Left ventricle myocardium inferior (tissue), 1 donor: ENCODE data around the gene ADCY4. TPM values are rescaled to one million over a fixed set of nuclear protein-coding genes. Genes with fewer than 3 reads are reported as not detected.

ENCODE experiments used
- DNase-seq: peaks from one replicate; pipeline ENCODE4 v3.0.0-alpha.2; 2020
- H3K27ac ChIP-seq: fragments of 200-600 bp; replicated peaks from 2 replicates; pipeline ENCODE4 v1.8.0; 2021
- H3K27me3 ChIP-seq: fragments of 200-600 bp; 2 replicates; pipeline ENCODE4 v1.8.0; 2021; ENCODE audit warnings: low read depth
- H3K36me3 ChIP-seq: fragments of 200-600 bp; 2 replicates; pipeline ENCODE4 v1.8.0; 2021
- H3K4me1 ChIP-seq: fragments of 200-600 bp; 2 replicates; pipeline ENCODE4 v1.8.0; 2021
- H3K4me3 ChIP-seq: fragments of 200-600 bp; 2 replicates; pipeline ENCODE4 v1.8.0; 2021; ENCODE audit warnings: mild to moderate bottlenecking, moderate library complexity
- H3K9me3 ChIP-seq: fragments of 200-600 bp; replicated peaks from 2 replicates; pipeline ENCODE4 v1.8.0; 2021
- CTCF ChIP-seq: fragments of 200-600 bp; IDR thresholded peaks from 2 replicates; pipeline ENCODE4 v1.8.0; 2021; ENCODE audit warnings: antibody characterized with exemption, mild to moderate bottlenecking, borderline replicate concordance
- intact Hi-C: fragments of 100-400 bp; cut with micrococcal nuclease; formaldehyde crosslinking; loops from one replicate; pipeline ENCODE4 v1.11.0; 2022
- total RNA-seq: library from RNA; stranded (reverse); fragmentation: NEBNext Ultra II Directional; extraction: Animal tissue kit (Norgen Biotek cat#: 25700); gene quantifications from one replicate; pipeline ENCODE4 v1.2.1, GENCODE V29; 2021
- donor health status: DM: no; HTN: yes; CAD: no; lungs with severe emphysema.

Gene ADCY4
- total RNA-seq, 1 donor from 2014 or later, result 26.6 TPM

- peaks cover 35% of the 10 kb centered on the region for H3K4me1 ChIP-seq
Measured at GRCh38 chr14:24271834-24272263, 63.0 kb downstream of the ADCY4 start.

GRCh38 chr14:24271134-24271833 lies 63.6 kb downstream of the ADCY4 start, which contains the start of gene RABGGTA:
Gene RABGGTA, minus strand, starts transcription at chr14:24271597. Its CDS starts 482 bp downstream, at chr14:24271115.
- intact Hi-C loops, result no loop called here
- DNase-seq, result peak; percentile 88
- H3K36me3 ChIP-seq, result peaks cover 38% of the 10 kb centered on the region

More at GRCh38 chr14:24271834-24272263, 63.0 kb downstream of the ADCY4 start:
- H3K27ac ChIP-seq, result peak overlapping the region; percentile 99
- no peaks in the 10 kb centered on the region for H3K27me3 ChIP-seq
- intact Hi-C loops, result no loop called here
- no peak for TF ChIP-seq CTCF
- peak overlapping the region; percentile 90 for H3K4me3 ChIP-seq
- H3K9me3 ChIP-seq, result no peaks in the 10 kb centered on the region
- H3K36me3 ChIP-seq, result peaks cover 32% of the 10 kb centered on the region
- DNase-seq, result no peak

GRCh38 chr14:24270537-24271133 lies 64.2 kb downstream of the ADCY4 start:
- peaks cover 45% of the 10 kb centered on the region for H3K36me3 ChIP-seq
- H3K9me3 ChIP-seq, result no peaks in the 10 kb centered on the region
- H3K27ac ChIP-seq, result peak overlapping the region; percentile 99
- no peaks in the 10 kb centered on the region for H3K27me3 ChIP-seq
- H3K4me1 ChIP-seq, result peaks cover 35% of the 10 kb centered on the region
- H3K4me3 ChIP-seq, result peak overlapping the region; percentile 90
- no peak for DNase-seq
- no peak for TF ChIP-seq CTCF
- intact Hi-C loops, result no loop called here

More at GRCh38 chr14:24271134-24271833, 63.6 kb downstream of the ADCY4 start, which contains the start of gene RABGGTA:
- H3K27me3 ChIP-seq, result no peaks in the 10 kb centered on the region
- H3K4me1 ChIP-seq, result peaks cover 35% of the 10 kb centered on the region
- H3K27ac ChIP-seq, result peak within 1 kb of the TSS; percentile 99
- H3K4me3 ChIP-seq, result peak within 1 kb of the TSS; percentile 90
- TF ChIP-seq CTCF, result peak; percentile 83
- H3K9me3 ChIP-seq, result no peaks in the 10 kb centered on the region

- H3K36me3 ChIP-seq, result peaks cover 48% of the 10 kb centered on the region
- no peaks in the 10 kb centered on the region for H3K9me3 ChIP-seq
- H3K27me3 ChIP-seq, result no peaks in the 10 kb centered on the region
- TF ChIP-seq CTCF, result no peak
- H3K4me3 ChIP-seq, result no peak overlapping the region
- H3K27ac ChIP-seq, result no peak overlapping the region
- no peak for DNase-seq
- intact Hi-C loops, result no loop called here
- peaks cover 35% of the 10 kb centered on the region for H3K4me1 ChIP-seq
Measured at GRCh38 chr14:24269910-24270536, 64.8 kb downstream of the ADCY4 start.

- Histone ChIP-seq H3K27ac (no peak overlapping the region), H3K36me3 (peaks cover 48% of the 10 kb centered on the region), H3K4me3 (no peak overlapping the region), H3K9me3 (no peaks in the 10 kb centered on the region), H3K4me1 (peaks cover 32% of the 10 kb centered on the region), H3K27me3 (no peaks in the 10 kb centered on the region)
- no peak for TF ChIP-seq CTCF
- no peak for DNase-seq
- intact Hi-C loops, result no loop called here
Measured at GRCh38 chr14:24269368-24269767, 65.5 kb downstream of the ADCY4 start.

Other genes starting within 250 kb of the ADCY4 start
- gene PCK2, start 240.8 kb downstream of the ADCY4 start, total RNA-seq, result 3.1 TPM
- 74.7 TPM for gene DCAF11, start 220.3 kb downstream of the ADCY4 start, total RNA-seq
- gene NRL, start 220.1 kb downstream of the ADCY4 start, total RNA-seq, result 1.5 TPM
- gene FITM1, start 204.4 kb downstream of the ADCY4 start, total RNA-seq, result 148 TPM
- gene PSME1, start 198.9 kb downstream of the ADCY4 start, total RNA-seq, result 108 TPM
- gene EMC9, start 193.5 kb downstream of the ADCY4 start, total RNA-seq, result 14.5 TPM
- gene PSME2, start 188.5 kb downstream of the ADCY4 start, total RNA-seq, result 89.7 TPM
- 34.8 TPM for gene RNF31, start 187.6 kb downstream of the ADCY4 start, total RNA-seq
- 24.0 TPM for gene IRF9, start 173.8 kb downstream of the ADCY4 start, total RNA-seq
- gene REC8, start 163.0 kb downstream of the ADCY4 start, total RNA-seq, result 1.6 TPM
- 13.3 TPM for gene IPO4, start 146.3 kb downstream of the ADCY4 start, total RNA-seq
- 22.2 TPM for gene TM9SF1, start 139.6 kb downstream of the ADCY4 start, total RNA-seq
- gene TSSK4, start 129.4 kb downstream of the ADCY4 start, total RNA-seq, result not detected
- gene CHMP4A, start 121.6 kb downstream of the ADCY4 start, total RNA-seq, result 33.1 TPM
- gene MDP1, start 119.0 kb downstream of the ADCY4 start, total RNA-seq, result 16.6 TPM
- gene NEDD8, start 102.7 kb downstream of the ADCY4 start, total RNA-seq, result 214 TPM
- gene GMPR2, start 102.1 kb downstream of the ADCY4 start, total RNA-seq, result 29.7 TPM
- gene TINF2, start 92.4 kb downstream of the ADCY4 start, total RNA-seq, result 30.6 TPM
- gene TGM1, start 71.9 kb downstream of the ADCY4 start, total RNA-seq, result 0.96 TPM
- gene RABGGTA, start 63.5 kb downstream of the ADCY4 start, total RNA-seq, result 22.3 TPM
- gene DHRS1, start 35.3 kb downstream of the ADCY4 start, total RNA-seq, result 6.9 TPM
- gene NOP9, start 35.2 kb downstream of the ADCY4 start, total RNA-seq, result 23.4 TPM
- 3.1 TPM for gene CIDEB, start 27.1 kb downstream of the ADCY4 start, total RNA-seq
- 0.71 TPM for gene LTB4R2, start 24.9 kb downstream of the ADCY4 start, total RNA-seq
- gene LTB4R, start 23.6 kb downstream of the ADCY4 start, total RNA-seq, result 1.8 TPM
- gene RIPK3, start 4.9 kb upstream of the ADCY4 start, total RNA-seq, result 3.6 TPM
- 20.6 TPM for gene NFATC4, start 33.1 kb upstream of the ADCY4 start, total RNA-seq
- gene NYNRIN, start 63.9 kb upstream of the ADCY4 start, total RNA-seq, result 8.0 TPM
- gene CBLN3, start 94.6 kb upstream of the ADCY4 start, total RNA-seq, result 0.55 TPM
- gene KHNYN, start 94.9 kb upstream of the ADCY4 start, total RNA-seq, result 20.5 TPM
- 74.8 TPM for gene SDR39U1, start 107.7 kb upstream of the ADCY4 start, total RNA-seq
- 0.66 TPM for gene CMA1, start 173.2 kb upstream of the ADCY4 start, total RNA-seq
- gene CTSG, start 241.2 kb upstream of the ADCY4 start, total RNA-seq, result 0.80 TPM